K562 (cell line): ENCODE data around the gene MAPKAPK3. TPM values are rescaled to one million over a fixed set of nuclear protein-coding genes. Genes with fewer than 3 reads are reported as not detected.
A peak's percentile ranks its signal among the peaks of the same experiment; 100 is the strongest.

Experiments
- ATAC-seq: fragments of 200-7000 bp; cut with Tn5 transposase; 3 replicates; pipeline ENCODE4 v1.9.1; 2020; ENCODE audit warnings: moderate library complexity
- BruUV-seq: library from RNA; stranded (reverse); fragments of 400-500 nt; replicated peaks from 2 replicates; lab custom pipeline; 2021; lab: Mats Ljungman, UMichigan
- CTCF ChIA-PET: fragments of 300-600 bp; formaldehyde crosslinking; extraction: SDS; loops from one replicate; lab custom pipeline; 2021; ENCODE audit warnings: low intra/inter-chr PET ratio; lab: Yijun Ruan, JAX
- POLR2A ChIA-PET: fragments of 300-600, 350-650 bp; sonication (Branson Sonifier 250); formaldehyde crosslinking; extraction: SDS; loops from one replicate; lab custom pipeline; 2021; ENCODE audit warnings: antibody characterized with exemption, inconsistent platforms; lab: Yijun Ruan, JAX
- DNase-seq, 4 experiments: peaks; one replicate each; pipeline versions ENCODE4 v3.0.0 to v3.0.0-alpha.2; 2011 to 2018; ENCODE audit warnings: low spot score in 3 of 4, mixed read lengths in 3 of 4; ENCODE audit errors: extremely low read depth in 1 of 4
- FAIRE-seq: peaks from 2 replicates; lab custom pipeline; 2011; peaks lifted over from hg19 to GRCh38; lab: Jason Lieb, UNC
- H2AFZ ChIP-seq: 2 replicates; pipeline ENCODE4 v1.6.0; 2011; ENCODE audit warnings: low read depth, low read length, control low read depth, inconsistent platforms
- H3K27ac ChIP-seq: fragments of 200-600 bp; 3 replicates; pipeline ENCODE4 v1.8.0; 2011; ENCODE audit warnings: low read depth, mild to moderate bottlenecking, control low read depth, inconsistent platforms, low read length, moderate library complexity, mixed read lengths; ENCODE audit errors: extremely low read depth
- H3K27me3 ChIP-seq, 2 experiments: fragments of 300-600 bp in 1 of 2; 2 replicates in 1 of 2; 3 replicates in 1 of 2; pipeline versions ENCODE4 v1.6.0 to v1.8.0; 2011; ENCODE audit warnings: inconsistent platforms in 2 of 2, low read length in 2 of 2, mild to moderate bottlenecking in 1 of 2, mixed read lengths in 1 of 2, moderate library complexity in 1 of 2; ENCODE audit not compliant: control insufficient read depth in 2 of 2, insufficient read depth in 2 of 2
- H3K36me3 ChIP-seq: fragments of 300-600 bp; 3 replicates; pipeline ENCODE4 v1.8.0; 2011; ENCODE audit warnings: mild to moderate bottlenecking, low read length, inconsistent platforms; ENCODE audit not compliant: control insufficient read depth, insufficient read depth
- H3K4me1 ChIP-seq, 2 experiments: fragments of 200-600 bp in 1 of 2; replicated peaks in 1 of 2; 2 replicates in 1 of 2; 3 replicates in 1 of 2; pipeline versions ENCODE4 v1.5.1 to v1.8.0; 2011; ENCODE audit warnings: inconsistent platforms in 2 of 2, low read length in 2 of 2, mild to moderate bottlenecking in 1 of 2, mixed read lengths in 1 of 2, moderate library complexity in 1 of 2; ENCODE audit not compliant: control insufficient read depth in 2 of 2, insufficient read depth in 2 of 2
- H3K4me2 ChIP-seq: 2 replicates; pipeline ENCODE4 v1.6.1; 2011; ENCODE audit warnings: low read length, control low read depth, inconsistent platforms, mixed read lengths; ENCODE audit not compliant: insufficient read depth
- H3K4me3 ChIP-seq: fragments of 200-600 bp; sonication (generic), shearing (Covaris generic); 2 replicates; pipeline ENCODE4 v1.5.1; 2016; ENCODE audit warnings: control low read depth, inconsistent platforms
- H3K79me2 ChIP-seq: fragments of 200-600 bp; 3 replicates; pipeline ENCODE4 v1.8.0; 2011; ENCODE audit warnings: low read length, inconsistent platforms; ENCODE audit not compliant: control insufficient read depth, insufficient read depth
- H3K9ac ChIP-seq, 2 experiments: 2 replicates each; pipeline versions ENCODE4 v1.6.0 to v1.6.1; 2011; ENCODE audit warnings: low read depth in 2 of 2, low read length in 2 of 2, control low read depth in 1 of 2, inconsistent platforms in 1 of 2, mild to moderate bottlenecking in 1 of 2, mixed read lengths in 1 of 2; ENCODE audit not compliant: insufficient read depth in 1 of 2
- H3K9me1 ChIP-seq: one replicate; pipeline ENCODE4 v1.6.0; 2011; ENCODE audit warnings: inconsistent platforms, mild to moderate bottlenecking, low read length, moderate library complexity; ENCODE audit not compliant: control insufficient read depth, insufficient read depth
- H3K9me3 ChIP-seq: replicated peaks from 2 replicates; pipeline ENCODE4 v1.5.1; 2011; ENCODE audit warnings: low read depth, low read length, inconsistent platforms; ENCODE audit not compliant: control insufficient read depth, insufficient read depth
- H4K20me1 ChIP-seq: replicated peaks from 2 replicates; pipeline ENCODE4 v1.6.1; 2011; ENCODE audit warnings: low read length, inconsistent platforms, mixed read lengths; ENCODE audit not compliant: control insufficient read depth, insufficient read depth
- KAT8 ChIP-seq: fragments of 450-650 bp; IDR thresholded peaks from 2 replicates; pipeline ENCODE4 v1.6.1; 2016; ENCODE audit warnings: low read depth, mild to moderate bottlenecking
- RBM15 ChIP-seq: fragments of 200-400 bp; formaldehyde crosslinking; IDR thresholded peaks from 2 replicates; pipeline ENCODE4 v1.6.1; 2018; ENCODE audit warnings: mild to moderate bottlenecking, low read length, moderate library complexity; ENCODE audit not compliant: insufficient read depth
- RBM25 ChIP-seq: fragments of 200-400 bp; formaldehyde crosslinking; IDR thresholded peaks from 2 replicates; pipeline ENCODE4 v1.6.1; 2018; ENCODE audit warnings: low read length, low read depth, moderate library complexity; ENCODE audit not compliant: severe bottlenecking
- ZFP36 ChIP-seq: fragments of 150-350 bp; IDR thresholded peaks from 2 replicates; pipeline ENCODE4 v1.6.1; 2018; ENCODE audit warnings: low read length, low read depth; ENCODE audit not compliant: partially characterized antibody
- ZNF316 ChIP-seq: fragments of 450-650 bp; IDR thresholded peaks from 2 replicates; pipeline ENCODE4 v1.6.1; 2016
- WGBS: fragments of 100-300 bp; shearing (Covaris generic); methylation state at CpG from one replicate; pipeline ENCODE4 v1.1.6; 2016; ENCODE audit warnings: low coverage, mixed read lengths; ENCODE audit not compliant: insufficient coverage; ENCODE audit errors: missing lambda C conversion rate; 5-methylcytosine and 5-hydroxymethylcytosine counted together
- in situ Hi-C: fragments of 300-500 bp; cut with MboI; formaldehyde crosslinking; loops from 4 replicates; pipeline ENCODE4 v1.15.0; 2018; ENCODE audit warnings: inconsistent platforms, mixed read lengths
- intact Hi-C: fragments of 100-400 bp; cut with micrococcal nuclease; formaldehyde crosslinking; loops from 2 replicates; pipeline ENCODE4 v1.14.2; 2022
- polyA plus RNA-seq, 8 experiments: library from polyadenylated mRNA; depleted of rRNA in 4 of 8; stranded (reverse) in 5 of 8; unstranded in 3 of 8; fragments of >200 nt; fragmentation: Nextera tagmentation in 2 of 8; fragmentation: Illumina TruSeq in 1 of 8; extraction: Ambion mirVana in 2 of 8; extraction: Trizol in 1 of 8; gene quantifications; 2 replicates each; pipeline versions ENCODE4 v1.2.1 to v1.2.3, GENCODE V29; 2011 to 2014; ENCODE audit warnings: inconsistent platforms in 1 of 8, missing spikeins in 1 of 8
- total RNA-seq, 7 experiments: library from RNA; depleted of rRNA in 6 of 7; stranded (reverse); fragments of >200 nt in 6 of 7; fragmentation: Illumina TruSeq in 2 of 7; extraction: Trizol in 2 of 7; gene quantifications; 2 replicates each; pipeline versions ENCODE4 v1.2.1 to v1.2.3, GENCODE V29; 2011 to 2021; ENCODE audit warnings: low replicate concordance in 1 of 7
- TF ChIP-seq, protein P1 (sequence below): fragments of 250-450 bp; sonication (Bioruptor Pico); IDR thresholded peaks from 2 replicates; pipeline ENCODE4 v1.5.1; 2021; ENCODE audit warnings: mild to moderate bottlenecking
- TF ChIP-seq, protein P2 (sequence below): fragments of 450-650 bp; formaldehyde crosslinking; IDR thresholded peaks from 2 replicates; pipeline ENCODE4 v1.4.0; 2020; ENCODE audit warnings: mild to moderate bottlenecking
- TF ChIP-seq, protein P3 (sequence below): fragments of 450-650 bp; IDR thresholded peaks from 2 replicates; pipeline ENCODE4 v1.6.1; 2016; ENCODE audit warnings: low read depth, mild to moderate bottlenecking, moderate library complexity

MAPKAPK3 gene
- total and polyA plus RNA-seq, 9 of the 15 experiments (the other 6 are each of a cell fraction or from before 2014, with no cell fraction given), result 8.0 to 56.4 (median 41.2) TPM

DNA sequence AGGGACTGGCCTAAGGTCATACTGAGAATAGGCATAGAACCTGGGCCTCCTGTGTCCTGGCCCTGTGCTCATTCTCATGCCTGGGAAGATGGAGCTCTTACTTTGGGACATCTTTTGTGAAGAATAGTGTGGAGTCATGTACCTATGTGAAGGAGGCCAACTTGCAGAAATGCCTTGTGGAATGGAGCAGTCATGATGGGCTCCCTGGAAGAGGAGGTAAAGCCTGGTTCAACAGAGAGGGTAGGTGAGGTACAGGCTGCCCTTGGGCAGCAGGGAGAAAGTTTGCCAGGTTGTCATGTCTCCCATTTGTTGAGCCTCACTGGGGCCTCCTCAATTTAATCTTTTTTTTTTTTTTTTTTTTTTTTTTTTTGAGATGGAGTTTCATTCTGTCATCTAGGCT is 18.1 kb downstream of the MAPKAPK3 start:
- Histone ChIP-seq H3K79me2 (peaks cover 17% of the 10 kb centered on the region), H2AFZ (no peak overlapping the region), H3K9me3 (no peaks in the 10 kb centered on the region), H3K4me3 (no peak overlapping the region), H3K9me1 (peaks cover 5% of the 10 kb centered on the region), H3K27ac (no peak overlapping the region), H4K20me1 (peaks cover 24% of the 10 kb centered on the region), H3K9ac (no peak overlapping the region), H3K4me2 (no peak overlapping the region), H3K27me3 (no peaks in the 10 kb centered on the region), H3K4me1 (peaks cover 0 to 14% of the 10 kb centered on the region in 2 experiments; a peak in 4 of 5 replicates), H3K36me3 (peaks cover 18% of the 10 kb centered on the region; the same call in 1 of the 3 replicates)
- TF ChIP-seq ZNF316, result no peak
- peak; percentile 94 for TF ChIP-seq ZFP36
- no peak for TF ChIP-seq RBM15
- peak; percentile 34 for TF ChIP-seq RBM25
- DNase-seq, result no peak
- ATAC-seq, result no peak
- ChIA-PET CTCF (no interaction called here), POLR2A (interaction anchor here (0.5 to 1.0 kb wide), 2 partner anchors 10 to 897 kb away, joined by 3 read pairs; no protein-coding TSS in a partner anchor)
- in situ Hi-C loops (loop anchor here (25.0 kb wide), 1 partner anchor 1052 kb away; no protein-coding TSS in a partner anchor), intact Hi-C loops (no loop called here)
- no peak for FAIRE-seq
- no TSS peak for BruUV-seq

DNA sequence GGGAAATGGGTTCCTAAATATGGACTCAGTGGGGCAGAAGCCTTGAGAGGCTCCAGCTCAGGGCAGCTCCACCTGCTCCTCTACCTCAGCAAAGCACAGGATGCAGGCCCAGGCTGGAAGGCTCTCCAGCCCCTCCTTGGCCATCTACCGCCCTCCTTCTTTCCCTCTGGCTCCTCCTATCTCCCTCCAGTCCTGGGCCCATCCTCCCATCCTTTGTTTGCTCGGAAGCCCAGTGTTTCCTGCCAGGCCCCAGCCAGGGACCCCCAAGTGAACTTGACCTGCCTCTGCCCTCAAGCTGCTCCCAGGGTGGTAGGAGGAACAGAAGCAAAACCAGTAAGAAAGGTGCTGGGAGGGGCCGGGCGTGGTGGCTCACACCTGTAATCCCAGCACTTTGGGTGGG is 20.1 kb downstream of the MAPKAPK3 start:
- peaks cover 6% of the 10 kb centered on the region; the same call in 2 of the 3 replicates for H3K79me2 ChIP-seq
- BruUV-seq, result no TSS peak
- in situ Hi-C loops, result loop anchor here (25.0 kb wide), 1 partner anchor 1050 kb away; no protein-coding TSS in a partner anchor
- H2AFZ ChIP-seq, result no peak overlapping the region
- POLR2A ChIA-PET, result no interaction called here
- intact Hi-C loops, result no loop called here
- H3K4me1 ChIP-seq, result peaks cover 0 to 6% of the 10 kb centered on the region in 2 experiments; a peak in 1 of 5 replicates
- CTCF ChIA-PET, result no interaction called here
- ATAC-seq, result no peak
- no peak overlapping the region for H3K4me3 ChIP-seq
- WGBS, result 90% methylated on average over 3 of the region's 4 CpGs
- H4K20me1 ChIP-seq, result peaks cover 10% of the 10 kb centered on the region; the same call in 1 of the 2 replicates
- peaks cover 27% of the 10 kb centered on the region; the same call in 2 of the 3 replicates for H3K36me3 ChIP-seq
- H3K27ac ChIP-seq, result no peak overlapping the region
- no peak overlapping the region for H3K4me2 ChIP-seq
- no peaks in the 10 kb centered on the region for H3K9me3 ChIP-seq
- FAIRE-seq, result no peak
- 0 out of 4 replicates have a peak overlapping the region, but pooled peaks of 1 of the 2 experiments have one; percentile 17 for H3K9ac ChIP-seq
- H3K27me3 ChIP-seq, result no peaks in the 10 kb centered on the region
- H3K9me1 ChIP-seq, result peaks cover 5% of the 10 kb centered on the region
- DNase-seq, result no peak
- TF ChIP-seq KAT8, result no peak
- TF ChIP-seq, protein P1, sequence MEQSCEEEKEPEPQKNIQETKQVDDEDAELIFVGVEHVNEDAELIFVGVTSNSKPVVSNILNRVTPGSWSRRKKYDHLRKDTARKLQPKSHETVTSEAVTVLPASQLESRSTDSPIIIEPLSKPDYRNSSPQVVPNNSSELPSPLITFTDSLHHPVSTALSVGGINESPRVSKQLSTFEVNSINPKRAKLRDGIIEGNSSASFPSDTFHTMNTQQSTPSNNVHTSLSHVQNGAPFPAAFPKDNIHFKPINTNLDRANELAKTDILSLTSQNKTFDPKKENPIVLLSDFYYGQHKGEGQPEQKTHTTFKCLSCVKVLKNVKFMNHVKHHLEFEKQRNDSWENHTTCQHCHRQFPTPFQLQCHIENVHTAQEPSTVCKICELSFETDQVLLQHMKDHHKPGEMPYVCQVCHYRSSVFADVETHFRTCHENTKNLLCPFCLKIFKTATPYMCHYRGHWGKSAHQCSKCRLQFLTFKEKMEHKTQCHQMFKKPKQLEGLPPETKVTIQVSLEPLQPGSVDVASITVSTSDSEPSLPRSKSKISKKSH, result no peak
- TF ChIP-seq, protein P2, sequence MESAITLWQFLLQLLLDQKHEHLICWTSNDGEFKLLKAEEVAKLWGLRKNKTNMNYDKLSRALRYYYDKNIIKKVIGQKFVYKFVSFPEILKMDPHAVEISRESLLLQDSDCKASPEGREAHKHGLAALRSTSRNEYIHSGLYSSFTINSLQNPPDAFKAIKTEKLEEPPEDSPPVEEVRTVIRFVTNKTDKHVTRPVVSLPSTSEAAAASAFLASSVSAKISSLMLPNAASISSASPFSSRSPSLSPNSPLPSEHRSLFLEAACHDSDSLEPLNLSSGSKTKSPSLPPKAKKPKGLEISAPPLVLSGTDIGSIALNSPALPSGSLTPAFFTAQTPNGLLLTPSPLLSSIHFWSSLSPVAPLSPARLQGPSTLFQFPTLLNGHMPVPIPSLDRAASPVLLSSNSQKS (CRISPR knock-in tag), result no peak
- TF ChIP-seq, protein P3, sequence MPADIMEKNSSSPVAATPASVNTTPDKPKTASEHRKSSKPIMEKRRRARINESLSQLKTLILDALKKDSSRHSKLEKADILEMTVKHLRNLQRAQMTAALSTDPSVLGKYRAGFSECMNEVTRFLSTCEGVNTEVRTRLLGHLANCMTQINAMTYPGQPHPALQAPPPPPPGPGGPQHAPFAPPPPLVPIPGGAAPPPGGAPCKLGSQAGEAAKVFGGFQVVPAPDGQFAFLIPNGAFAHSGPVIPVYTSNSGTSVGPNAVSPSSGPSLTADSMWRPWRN, result no peak
